GM21390 (cell line): Measurements from ENCODE around the gene P3H3.

ENCODE experiments used
- ATAC-seq: cut with Tn5 transposase; IDR thresholded peaks from one replicate; pipeline ENCODE4 v1.9.1; 2021; ENCODE audit not compliant: unreplicated experiment

Gene P3H3

GRCh38 chr12:6827982-6828780, at the start of gene P3H3:
Gene P3H3 (plus strand): TSS chr12:6828407. CDS start chr12:6828441, 34 bp downstream.
- no peak for ATAC-seq

GRCh38 chr12:6778574-6779550, 49.3 kb upstream of the P3H3 start:
- peak; percentile 74 for ATAC-seq

GRCh38 chr12:6779708-6780432, 48.3 kb upstream of the P3H3 start:
- no peak for ATAC-seq

DNA sequence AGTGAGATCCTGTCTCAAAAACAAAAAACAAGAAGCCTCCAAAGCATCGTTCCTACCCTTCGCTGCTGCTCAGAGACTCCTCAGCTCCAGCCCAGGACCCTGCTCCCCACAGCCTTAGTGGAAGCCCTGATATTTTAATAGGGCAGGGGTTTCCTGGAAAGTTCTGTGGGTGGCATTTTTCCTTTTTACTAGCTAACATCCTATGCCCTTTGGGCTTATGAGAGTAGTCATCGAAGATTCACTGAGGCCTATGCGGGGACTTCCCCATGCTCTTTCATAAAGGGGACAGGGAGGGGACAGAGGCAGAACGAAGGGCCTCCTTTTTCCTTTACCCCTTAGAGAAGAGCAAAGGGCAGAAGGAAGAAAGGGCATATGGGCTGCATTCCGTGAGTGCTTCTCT, 47.6 kb upstream of the P3H3 start:
- ATAC-seq = no peak

DNA sequence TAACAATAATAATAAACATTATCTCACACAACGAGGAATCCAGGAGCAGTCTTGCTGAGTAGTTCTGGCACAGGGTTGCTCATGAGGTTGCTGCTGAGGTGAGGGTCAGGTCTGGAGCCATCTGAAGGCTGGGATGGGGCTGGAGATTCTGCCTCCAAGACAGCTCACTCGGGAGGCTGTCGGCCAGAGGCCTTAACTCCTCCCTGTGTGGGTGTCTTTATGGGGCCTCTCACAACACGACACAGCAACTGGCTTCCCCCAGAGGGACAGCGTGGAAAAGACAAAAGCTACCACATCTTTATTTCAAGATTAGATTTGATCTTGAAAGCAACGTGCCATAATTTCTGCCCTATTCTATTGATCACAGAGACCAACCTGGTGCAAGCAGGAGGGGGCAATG, 46.1 kb upstream of the P3H3 start:
- no peak for ATAC-seq

DNA sequence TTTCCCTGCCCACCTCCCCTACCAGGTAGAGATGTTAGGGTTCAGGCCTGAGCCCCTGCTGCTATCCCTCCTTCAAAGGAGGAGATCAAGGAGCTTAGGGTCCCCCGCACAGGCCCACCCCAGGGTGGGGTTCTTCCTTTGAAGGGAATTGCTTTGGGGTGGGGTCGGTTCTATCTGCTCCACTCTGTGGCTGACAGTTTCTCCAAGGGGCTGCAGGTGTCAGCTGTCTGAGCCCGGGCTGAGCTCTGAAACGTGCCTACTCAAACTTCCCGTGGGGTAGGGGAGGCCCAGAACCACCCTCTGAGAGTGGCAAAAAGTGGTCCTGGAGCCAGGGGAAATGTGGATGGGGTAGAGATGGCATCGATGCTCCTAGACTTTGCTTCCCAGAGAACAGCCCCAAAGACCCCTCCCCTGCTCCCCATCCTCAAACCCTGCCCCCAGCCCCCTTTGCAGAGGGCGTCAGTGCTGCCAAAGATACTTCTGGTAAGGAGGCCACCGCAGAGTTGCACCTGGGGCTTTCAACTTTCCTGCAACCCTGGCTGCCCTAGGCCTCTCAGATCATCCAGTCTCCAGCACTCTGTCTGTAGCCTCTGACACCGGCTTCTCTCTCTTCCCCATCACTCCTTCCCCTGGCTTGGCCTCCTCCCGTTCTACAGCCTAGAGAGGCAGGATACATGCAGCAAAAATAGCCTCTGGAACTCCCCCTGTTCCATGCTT, 45.2 kb upstream of the P3H3 start:
- ATAC-seq = no peak

DNA sequence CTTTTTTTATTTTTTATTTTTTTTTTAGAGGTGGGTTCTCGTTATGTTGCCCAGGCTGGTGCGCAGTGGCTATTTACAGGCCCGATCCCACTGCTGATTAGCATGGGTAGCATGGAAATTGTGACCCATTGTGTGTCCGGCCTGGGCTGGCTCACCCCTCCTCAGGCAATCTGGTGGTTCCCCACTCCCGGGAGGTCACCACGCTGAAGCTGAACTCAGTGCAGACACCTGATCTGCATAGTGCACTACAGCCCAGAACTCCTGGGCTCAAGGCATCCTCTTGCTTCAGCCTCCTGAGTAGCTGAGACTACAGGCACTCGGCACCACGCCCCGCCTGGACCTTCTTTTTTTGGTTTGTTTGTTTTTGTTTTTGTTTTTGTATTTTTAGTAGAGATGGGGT, 44.4 kb upstream of the P3H3 start:
- no peak for ATAC-seq

GRCh38 chr12:6784296-6784695, 43.9 kb upstream of the P3H3 start:
- no peak for ATAC-seq

DNA sequence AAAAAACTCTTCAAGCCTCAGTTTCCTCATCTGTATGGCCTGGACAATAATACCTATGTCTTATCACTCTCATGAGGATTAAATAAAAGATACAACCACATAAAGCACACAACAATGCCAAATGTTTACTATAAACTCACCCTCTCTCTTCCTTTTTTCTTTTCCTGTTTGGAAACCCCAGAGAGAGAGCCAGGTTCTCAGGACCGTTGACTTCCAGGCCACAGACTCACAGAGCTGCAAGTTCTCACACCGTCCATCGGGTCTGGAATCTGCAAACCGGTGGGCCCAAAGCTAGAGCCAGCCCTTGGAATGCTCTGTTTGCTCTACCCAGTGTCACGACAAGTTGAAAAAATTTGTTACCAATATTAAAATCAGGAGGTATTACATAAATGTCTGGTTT, 43.4 kb upstream of the P3H3 start:
- ATAC-seq = no peak

GRCh38 chr12:6786416-6787094, 41.7 kb upstream of the P3H3 start:
- ATAC-seq = no peak

DNA sequence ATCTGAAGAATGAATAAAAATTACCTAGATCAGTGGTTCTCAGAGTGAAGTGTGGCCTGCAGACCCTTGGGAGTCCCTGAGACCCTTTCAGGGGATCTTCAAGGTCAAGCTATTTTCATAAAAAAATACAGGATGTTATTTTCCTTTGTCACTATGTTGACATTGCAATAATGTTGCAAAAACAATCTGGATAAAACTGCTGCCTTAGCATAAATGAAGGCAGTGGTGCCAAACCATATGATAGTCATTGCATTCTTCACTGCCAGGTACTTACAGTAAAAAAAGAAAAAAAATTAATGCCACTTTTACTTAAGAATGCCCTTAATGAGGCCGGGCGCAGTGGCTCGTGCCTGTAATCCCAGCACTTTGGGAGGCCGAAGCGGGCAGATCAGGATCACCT, 40.9 kb upstream of the P3H3 start:
- no peak for ATAC-seq

DNA sequence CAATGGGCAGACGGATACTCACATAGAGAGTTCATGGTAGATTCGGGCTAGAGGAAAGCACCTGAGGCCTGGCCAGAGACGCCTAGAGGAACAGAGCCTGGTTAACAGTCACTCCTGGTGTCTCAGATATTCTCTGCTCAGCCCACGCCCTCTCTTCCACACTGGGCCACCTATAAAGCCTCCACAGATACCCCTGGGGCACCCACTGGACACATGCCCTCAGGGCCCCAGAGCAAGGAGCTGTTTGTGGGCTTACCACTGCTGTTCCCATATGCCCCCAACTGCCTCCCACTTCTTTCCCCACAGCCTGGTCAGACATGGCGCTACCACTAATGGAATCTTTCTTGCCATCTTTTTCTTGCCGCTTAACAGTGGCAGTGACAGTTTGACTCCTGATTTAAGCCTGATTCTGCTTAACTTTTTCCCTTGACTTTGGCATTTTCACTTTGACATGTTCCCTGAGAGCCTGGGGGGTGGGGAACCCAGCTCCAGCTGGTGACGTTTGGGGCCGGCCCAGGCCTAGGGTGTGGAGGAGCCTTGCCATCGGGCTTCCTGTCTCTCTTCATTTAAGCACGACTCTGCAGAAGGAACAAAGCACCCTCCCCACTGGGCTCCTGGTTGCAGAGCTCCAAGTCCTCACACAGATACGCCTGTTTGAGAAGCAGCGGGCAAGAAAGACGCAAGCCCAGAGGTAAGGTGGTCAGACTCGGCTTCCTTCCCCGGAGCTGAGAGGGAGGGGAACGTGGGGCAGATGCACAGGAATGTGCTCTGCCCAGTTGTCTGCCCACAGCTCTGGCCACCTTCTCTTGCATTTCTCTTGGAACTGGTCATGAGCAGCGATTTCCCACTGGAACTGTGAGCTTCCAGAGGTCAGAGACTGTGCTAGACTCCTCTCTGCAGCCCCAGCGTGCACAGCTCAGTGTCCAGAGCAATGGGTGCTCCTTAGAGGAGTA, 39.0 kb upstream of the P3H3 start, which contains the start of gene CD4:
TSS of gene CD4 (plus strand) at position 557 of the 953 bp plus-strand sequence. CDS start 10,611 bp downstream, outside the sequence.
- no peak for ATAC-seq

DNA sequence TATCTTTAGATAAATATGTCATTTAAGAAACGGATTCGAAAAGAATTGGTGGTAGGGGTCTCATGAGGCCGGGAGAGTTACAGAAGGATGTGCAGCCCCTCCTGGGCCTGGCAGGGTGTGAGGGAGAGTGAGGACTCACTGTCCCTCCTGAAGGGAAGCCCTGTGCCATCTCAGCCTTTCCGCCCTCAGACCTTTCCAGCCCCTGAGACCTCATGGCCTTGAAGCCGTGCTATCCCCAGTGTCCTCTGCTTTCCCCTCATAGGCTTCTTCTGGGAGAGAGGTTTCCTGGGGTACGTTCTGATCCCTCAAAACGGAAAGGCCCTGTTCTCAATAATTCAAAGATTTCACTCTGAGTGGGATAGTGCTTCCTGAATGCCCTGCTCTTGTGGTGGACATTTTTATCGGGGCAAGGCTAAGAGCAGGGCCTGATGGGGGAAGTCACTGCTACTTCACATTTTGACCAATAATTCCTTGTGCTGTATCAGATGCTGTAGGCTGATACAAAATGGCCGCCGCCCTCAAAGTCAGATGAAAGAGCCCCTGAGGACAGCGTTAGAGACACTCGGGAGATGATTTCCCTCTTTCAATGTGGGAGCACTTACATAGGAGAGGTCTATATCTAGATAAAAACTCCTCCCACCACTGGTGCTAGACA, 37.6 kb upstream of the P3H3 start:
- no peak for ATAC-seq

- ATAC-seq = no peak
Observed at GRCh38 chr12:6791931-6792520, 36.2 kb upstream of the P3H3 start.

DNA sequence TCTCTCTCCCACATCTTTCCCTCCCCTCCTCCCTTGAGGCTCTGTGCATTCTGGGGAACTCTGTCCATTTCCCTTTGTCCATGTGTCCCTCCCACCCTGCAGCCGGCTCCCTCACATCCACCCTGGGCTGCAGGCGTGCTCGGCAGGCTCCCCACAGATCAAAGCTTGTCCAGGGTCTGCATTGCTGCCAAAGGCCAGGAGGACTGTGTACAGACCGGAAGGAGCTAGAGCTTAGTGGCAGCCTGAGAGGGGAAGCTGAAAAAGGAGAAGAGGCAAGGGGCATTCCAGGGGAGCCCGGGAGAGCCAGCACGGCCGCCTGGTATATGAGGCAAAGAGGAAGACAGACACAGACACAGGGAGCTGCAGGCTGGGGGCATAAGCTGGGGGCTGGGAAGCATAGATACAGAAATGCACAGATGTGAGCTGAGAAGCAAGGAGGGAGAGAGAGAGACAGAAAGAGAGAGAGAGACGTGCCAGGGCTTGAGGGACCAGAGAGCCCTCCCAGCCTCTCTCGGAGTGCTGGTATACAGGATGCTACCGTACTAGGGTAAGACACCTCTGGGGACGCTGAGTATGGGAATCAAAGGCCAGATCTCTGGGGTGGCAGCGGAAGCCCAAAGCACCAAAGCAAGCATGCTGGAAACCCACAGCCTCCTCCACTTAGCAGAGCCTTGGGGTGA, 35.5 kb upstream of the P3H3 start:
- ATAC-seq = no peak

DNA sequence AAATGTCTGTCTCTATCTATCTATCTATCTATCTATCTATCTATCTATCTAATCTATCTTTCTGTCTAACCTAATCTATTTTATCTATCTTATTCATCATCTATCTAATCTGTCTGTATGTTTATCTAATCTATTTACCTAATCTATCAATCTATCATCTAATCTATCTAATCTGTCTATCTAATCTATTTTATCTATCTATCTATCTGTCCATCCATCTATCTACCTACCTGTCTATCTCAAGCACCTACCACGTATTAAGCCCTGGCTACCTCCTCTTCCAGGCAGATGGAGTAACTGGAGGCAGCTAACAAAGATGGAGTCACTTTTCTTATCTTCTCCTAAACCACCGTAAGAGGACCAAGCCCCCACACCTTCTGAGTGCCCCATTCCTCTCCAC, 33.1 kb upstream of the P3H3 start:
- ATAC-seq = no peak

DNA sequence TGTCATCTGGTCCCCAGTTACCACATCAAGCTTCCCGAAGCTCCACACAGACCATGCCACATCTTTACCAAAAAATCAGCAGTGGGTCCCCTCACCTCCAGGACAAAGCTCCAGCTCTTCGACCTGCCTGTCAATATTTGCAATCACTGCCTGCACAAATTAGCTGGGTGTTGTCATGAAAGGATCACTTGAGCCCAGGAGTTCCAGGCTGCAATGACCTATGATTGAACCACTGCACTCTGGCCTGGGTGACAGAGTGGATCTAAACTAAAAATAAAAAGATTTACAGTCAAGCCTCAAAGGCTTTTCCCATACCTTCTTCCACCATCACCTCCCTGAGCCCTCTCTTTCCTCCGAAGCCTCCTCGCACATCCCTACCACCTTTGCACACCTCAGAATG, 31.6 kb upstream of the P3H3 start:
- no peak for ATAC-seq
